Osteocyte (in vitro differentiated cells): ENCODE results near the gene DISC1. TPM values are rescaled to one million over a fixed set of nuclear protein-coding genes. Genes with fewer than 3 reads are reported as not detected.
A peak's percentile ranks its signal among the peaks of the same experiment; 100 is the strongest.

Source experiments
- DNase-seq: peaks from one replicate; pipeline ENCODE4 v3.0.0; 2021; ENCODE audit warnings: mixed read lengths; ENCODE audit not compliant: unreplicated experiment; ENCODE audit errors: extremely low spot score
- H3K27ac Mint-ChIP-seq: one replicate; pipeline ENCODE4 v1.8.0; 2021; ENCODE audit warnings: mild to moderate bottlenecking, mixed read lengths; ENCODE audit not compliant: unreplicated experiment
- H3K27me3 Mint-ChIP-seq: one replicate; pipeline ENCODE4 v1.8.0; 2021; ENCODE audit warnings: mixed read lengths; ENCODE audit not compliant: unreplicated experiment
- H3K36me3 Mint-ChIP-seq: one replicate; pipeline ENCODE4 v1.8.0; 2021; ENCODE audit warnings: mixed read lengths; ENCODE audit not compliant: unreplicated experiment
- H3K4me1 Mint-ChIP-seq: one replicate; pipeline ENCODE4 v1.8.0; 2021; ENCODE audit warnings: mixed read lengths; ENCODE audit not compliant: unreplicated experiment
- H3K4me3 Mint-ChIP-seq: one replicate; pipeline ENCODE4 v1.8.0; 2021; ENCODE audit warnings: mild to moderate bottlenecking, moderate library complexity, mixed read lengths; ENCODE audit not compliant: unreplicated experiment
- H3K9me3 Mint-ChIP-seq: one replicate; pipeline ENCODE4 v1.8.0; 2021; ENCODE audit warnings: mixed read lengths; ENCODE audit not compliant: unreplicated experiment
- total RNA-seq: library from RNA; stranded (reverse); gene quantifications from 2 replicates; pipeline ENCODE4 v1.2.1, GENCODE V29; 2021
- TF ChIP-seq, protein P1 (sequence below): fragments of 200-600 bp; sonication (generic); IDR thresholded peaks from 2 replicates; pipeline ENCODE4 v1.5.0; 2021; ENCODE audit warnings: antibody characterized with exemption, mild to moderate bottlenecking, moderate library complexity

The DISC1 gene
- total RNA-seq, 1 donor from 2014 or later = 15.6 TPM

GRCh38 chr1:232009741-232010140, 383.2 kb downstream of the DISC1 start:
- Mint-ChIP-seq H3K9me3 (no peaks in the 10 kb centered on the region), H3K36me3 (peaks cover 12% of the 10 kb centered on the region), H3K27me3 (no peaks in the 10 kb centered on the region), H3K4me3 (no peak overlapping the region), H3K4me1 (peaks cover 4% of the 10 kb centered on the region), H3K27ac (no peak overlapping the region)
- TF ChIP-seq, protein P1, sequence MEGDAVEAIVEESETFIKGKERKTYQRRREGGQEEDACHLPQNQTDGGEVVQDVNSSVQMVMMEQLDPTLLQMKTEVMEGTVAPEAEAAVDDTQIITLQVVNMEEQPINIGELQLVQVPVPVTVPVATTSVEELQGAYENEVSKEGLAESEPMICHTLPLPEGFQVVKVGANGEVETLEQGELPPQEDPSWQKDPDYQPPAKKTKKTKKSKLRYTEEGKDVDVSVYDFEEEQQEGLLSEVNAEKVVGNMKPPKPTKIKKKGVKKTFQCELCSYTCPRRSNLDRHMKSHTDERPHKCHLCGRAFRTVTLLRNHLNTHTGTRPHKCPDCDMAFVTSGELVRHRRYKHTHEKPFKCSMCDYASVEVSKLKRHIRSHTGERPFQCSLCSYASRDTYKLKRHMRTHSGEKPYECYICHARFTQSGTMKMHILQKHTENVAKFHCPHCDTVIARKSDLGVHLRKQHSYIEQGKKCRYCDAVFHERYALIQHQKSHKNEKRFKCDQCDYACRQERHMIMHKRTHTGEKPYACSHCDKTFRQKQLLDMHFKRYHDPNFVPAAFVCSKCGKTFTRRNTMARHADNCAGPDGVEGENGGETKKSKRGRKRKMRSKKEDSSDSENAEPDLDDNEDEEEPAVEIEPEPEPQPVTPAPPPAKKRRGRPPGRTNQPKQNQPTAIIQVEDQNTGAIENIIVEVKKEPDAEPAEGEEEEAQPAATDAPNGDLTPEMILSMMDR = no peak
- no peak for DNase-seq

GRCh38 chr1:232011961-232012360, 385.4 kb downstream of the DISC1 start:
- Mint-ChIP-seq H3K27ac (no peak overlapping the region), H3K4me3 (no peak overlapping the region), H3K36me3 (peaks cover 12% of the 10 kb centered on the region), H3K27me3 (no peaks in the 10 kb centered on the region), H3K9me3 (no peaks in the 10 kb centered on the region), H3K4me1 (peaks cover 11% of the 10 kb centered on the region)
- no peak for DNase-seq
- TF ChIP-seq, protein P1 = no peak

- H3K27me3 Mint-ChIP-seq = no peaks in the 10 kb centered on the region
- H3K4me3 Mint-ChIP-seq = no peak overlapping the region
- no peak for DNase-seq
- no peaks in the 10 kb centered on the region for H3K9me3 Mint-ChIP-seq
- TF ChIP-seq, protein P1 = no peak
- H3K4me1 Mint-ChIP-seq = peaks cover 16% of the 10 kb centered on the region
- peak overlapping the region; percentile 14 for H3K27ac Mint-ChIP-seq
- H3K36me3 Mint-ChIP-seq = peaks cover 12% of the 10 kb centered on the region
Observed at GRCh38 chr1:232012773-232013386, 386.3 kb downstream of the DISC1 start.

DNA sequence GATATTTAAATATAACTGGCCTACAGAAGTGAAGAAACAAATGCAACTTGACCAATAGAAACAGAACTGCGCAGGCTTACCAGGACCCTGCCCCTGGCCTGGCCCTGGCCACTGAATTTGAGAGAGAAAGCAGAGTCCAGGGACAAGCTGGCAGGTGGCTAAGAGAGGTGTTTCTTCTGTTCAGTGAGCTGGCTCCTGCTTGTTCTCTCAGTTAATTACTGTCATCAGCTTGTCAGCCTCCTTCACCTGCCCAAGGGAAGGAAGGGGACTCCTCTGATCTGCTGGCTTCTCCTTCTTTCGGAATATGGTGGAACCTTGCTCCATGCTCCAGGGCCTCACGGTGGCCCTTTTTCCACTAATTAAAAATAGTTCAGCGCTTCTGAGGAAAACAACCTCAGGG, 388.4 kb downstream of the DISC1 start:
- no peak overlapping the region for H3K4me3 Mint-ChIP-seq
- H3K4me1 Mint-ChIP-seq = peaks cover 16% of the 10 kb centered on the region
- H3K36me3 Mint-ChIP-seq = peaks cover 9% of the 10 kb centered on the region
- H3K27ac Mint-ChIP-seq = no peak overlapping the region
- TF ChIP-seq, protein P1 = no peak
- DNase-seq = no peak
- no peaks in the 10 kb centered on the region for H3K9me3 Mint-ChIP-seq
- H3K27me3 Mint-ChIP-seq = no peaks in the 10 kb centered on the region

DNA sequence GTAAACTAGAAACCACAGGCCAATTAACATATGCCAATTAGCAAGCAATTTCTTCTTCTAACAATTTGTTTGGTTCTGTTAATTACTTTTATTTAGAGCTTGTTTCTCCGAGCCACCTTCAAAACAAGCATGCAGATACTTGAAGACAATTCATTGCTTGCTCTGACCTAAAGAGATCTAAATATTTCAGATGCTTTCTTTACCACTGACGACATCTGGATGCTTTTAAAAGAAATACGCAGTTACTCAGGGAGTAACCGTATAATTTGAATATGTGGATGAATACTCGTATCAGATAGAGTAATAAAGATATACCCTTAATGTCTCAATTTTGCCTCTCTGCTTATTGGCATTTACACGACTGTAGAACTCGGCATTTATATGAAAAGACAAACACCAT, 390.0 kb downstream of the DISC1 start:
- no peak for DNase-seq

More for the DNA sequence above, 390.0 kb downstream of the DISC1 start:
- Mint-ChIP-seq H3K4me1 (peaks cover 16% of the 10 kb centered on the region), H3K27me3 (no peaks in the 10 kb centered on the region), H3K9me3 (no peaks in the 10 kb centered on the region), H3K4me3 (no peak overlapping the region), H3K36me3 (peaks cover 9% of the 10 kb centered on the region), H3K27ac (no peak overlapping the region)
- TF ChIP-seq, protein P1 = no peak
